Lower leg skin (tissue), 3 donors: Measurements from ENCODE around the gene ATXN3.

Source experiments
- CTCF ChIP-seq, 3 donors: fragments of 450-650 bp; IDR thresholded peaks; one replicate each; pipeline ENCODE4 v1.5.1; 2016; ENCODE audit warnings: antibody characterized with exemption in 3 of 3, mild to moderate bottlenecking in 3 of 3, moderate library complexity in 2 of 3
- POLR2A ChIP-seq, 2 donors: fragments of 450-650 bp; IDR thresholded peaks; one replicate each; pipeline ENCODE4 v1.6.1; 2016 to 2017; ENCODE audit warnings: antibody characterized with exemption in 2 of 2, mild to moderate bottlenecking in 1 of 2, moderate library complexity in 1 of 2

GRCh38 chr14:92106143-92106926 is at the start of gene ATXN3:
- TF ChIP-seq CTCF (IDR thresholded peaks at IDR 0.05) (peak in 1 of 3 donors; percentile 29), POLR2A (IDR thresholded peaks at IDR 0.05) (peak in 1 of 2 donors; percentile 26)
